Spleen (tissue), 11 donors: ENCODE data around the gene FXYD5. TPM values are rescaled to one million over a fixed set of nuclear protein-coding genes. Genes with fewer than 3 reads are reported as not detected.

ENCODE experiments used
- DNase-seq: peaks from one replicate; pipeline ENCODE4 v3.0.0-alpha.2; 2020
- H3K27ac ChIP-seq, 8 donors: fragments of 200-600 bp; sonication (generic) in 7 of 8; 1 replicate in 4 of 8; 2 replicates in 4 of 8; pipeline versions ENCODE4 v1.5.0 to v1.8.0; 2016 to 2021; ENCODE audit warnings: inconsistent platforms in 4 of 8, mild to moderate bottlenecking in 4 of 8, moderate library complexity in 1 of 8
- H3K27me3 ChIP-seq, 7 donors: fragments of 200-600 bp; sonication (generic) in 6 of 7; replicated peaks in 1 of 7; 1 replicate in 4 of 7; 2 replicates in 3 of 7; pipeline versions ENCODE4 v1.5.0 to v1.8.0; 2016 to 2021; ENCODE audit warnings: inconsistent platforms in 3 of 7, mild to moderate bottlenecking in 1 of 7
- H3K36me3 ChIP-seq, 6 donors: fragments of 200-600 bp; sonication (generic) in 5 of 6; 1 replicate in 4 of 6; 2 replicates in 2 of 6; pipeline versions ENCODE4 v1.5.0 to v1.8.0; 2016 to 2021; ENCODE audit warnings: inconsistent platforms in 2 of 6
- H3K4me1 ChIP-seq, 6 donors: fragments of 200-600 bp; sonication (generic) in 5 of 6; 1 replicate in 3 of 6; 2 replicates in 3 of 6; pipeline versions ENCODE4 v1.5.0 to v1.8.0; 2016 to 2021; ENCODE audit warnings: inconsistent platforms in 3 of 6
- H3K4me3 ChIP-seq, 8 donors: fragments of 200-600 bp; sonication (generic) in 7 of 8; 1 replicate in 4 of 8; 2 replicates in 4 of 8; pipeline versions ENCODE4 v1.5.0 to v1.8.0; 2016 to 2021; ENCODE audit warnings: inconsistent platforms in 4 of 8, mild to moderate bottlenecking in 4 of 8, moderate library complexity in 2 of 8
- H3K9me3 ChIP-seq, 8 donors: fragments of 200-600 bp; sonication (generic) in 7 of 8; 1 replicate in 4 of 8; 2 replicates in 4 of 8; pipeline versions ENCODE4 v1.5.0 to v1.8.0; 2016 to 2021; ENCODE audit warnings: inconsistent platforms in 4 of 8
- CTCF ChIP-seq, 11 experiments: fragments of 200-600 bp in 7 of 11; fragments of 450-650 bp in 4 of 11; sonication (generic) in 4 of 11; IDR thresholded peaks in 8 of 11; conservative IDR thresholded peaks in 3 of 11; 1 replicate in 7 of 11; 2 replicates in 4 of 11; pipeline versions ENCODE4 v1.4.0 to v1.8.0; 2016 to 2021; ENCODE audit warnings: antibody characterized with exemption in 11 of 11, inconsistent platforms in 4 of 11, mild to moderate bottlenecking in 1 of 11
- POLR2A ChIP-seq, 3 donors: fragments of 450-650 bp; IDR thresholded peaks; one replicate each; pipeline ENCODE4 v1.5.1; 2017; ENCODE audit warnings: antibody characterized with exemption in 3 of 3, mild to moderate bottlenecking in 1 of 3
- POLR2AphosphoS5 ChIP-seq, 3 donors: sonication (generic); formaldehyde crosslinking; IDR thresholded peaks; one replicate each; pipeline ENCODE4 v1.5.1; 2017; ENCODE audit warnings: antibody characterized with exemption in 3 of 3
- WGBS, 5 donors: extraction: QIAGEN DNeasy Blood & Tissue Kit in 3 of 5; methylation state at CpG; one replicate each; pipeline versions ENCODE4 v1.1.5 to v1.1.7; 2013 to 2018; 5-methylcytosine and 5-hydroxymethylcytosine counted together
- intact Hi-C: fragments of 100-400 bp; cut with DNase I; formaldehyde crosslinking; loops from one replicate; pipeline ENCODE4 v1.15.0; 2023; ENCODE audit warnings: low total_unique reads
- polyA plus RNA-seq, 3 donors: library from polyadenylated mRNA; stranded (reverse); fragments of 200-250 nt; gene quantifications; one replicate each; pipeline ENCODE4 v1.2.1, GENCODE V29; 2013
- total RNA-seq, 7 donors: library from RNA; depleted of rRNA in 3 of 7; stranded (reverse); fragments of >200 nt in 3 of 7; fragmentation: NEBNext Ultra II Directional in 4 of 7; extraction: Animal tissue kit (Norgen Biotek cat#: 25700) in 4 of 7; gene quantifications; one replicate each; pipeline versions ENCODE4 v1.1.0 to v1.2.1, GENCODE V29; 2016 to 2021
- donor health status: healthy with polysubstance abuse.
- donor health status: DM: no; HTN: no; CAD: no; lungs with moderate emphysema.
- donor health status: DM: no; HTN: no; CAD: no.
- donor health status: Bipolar disorder and iron deficiency.
- donor health status: healthy.
- donor health status: DM: no; HTN: no; CAD: no.
- donor health status: DM: yes; HTN: yes; CAD: no.

Gene FXYD5
- total and polyA plus RNA-seq, 10 donors = 132 to 235 (median 175) TPM

GRCh38 chr19:35118268-35119020 lies 36.1 kb upstream of the FXYD5 start:
- no peaks in the 10 kb centered on the region for H3K36me3 ChIP-seq
- WGBS, 5 donors = 58 to 81% (median 69%) methylated on average over 13 of the region's 13 CpGs
- TF ChIP-seq POLR2A (IDR thresholded peaks at IDR 0.05) (no peak), CTCF (IDR thresholded peaks at IDR 0.05 in 8 of 11, conservative IDR thresholded peaks at IDR 0.05 in 3 of 11) (no peak), POLR2AphosphoS5 (IDR thresholded peaks at IDR 0.05) (no peak)
- H3K27me3 ChIP-seq = peaks cover 0 to 10% (median 0%) of the 10 kb centered on the region in 7 donors
- peak overlapping the region in 6 of 8 donors; percentile 24 to 66 (median 47) for H3K27ac ChIP-seq
- H3K4me3 ChIP-seq = no peak overlapping the region
- intact Hi-C loops = no loop called here
- H3K4me1 ChIP-seq = peaks cover 6 to 62% (median 22%) of the 10 kb centered on the region in 6 donors
- no peak for DNase-seq
- H3K9me3 ChIP-seq = no peaks in the 10 kb centered on the region

DNA sequence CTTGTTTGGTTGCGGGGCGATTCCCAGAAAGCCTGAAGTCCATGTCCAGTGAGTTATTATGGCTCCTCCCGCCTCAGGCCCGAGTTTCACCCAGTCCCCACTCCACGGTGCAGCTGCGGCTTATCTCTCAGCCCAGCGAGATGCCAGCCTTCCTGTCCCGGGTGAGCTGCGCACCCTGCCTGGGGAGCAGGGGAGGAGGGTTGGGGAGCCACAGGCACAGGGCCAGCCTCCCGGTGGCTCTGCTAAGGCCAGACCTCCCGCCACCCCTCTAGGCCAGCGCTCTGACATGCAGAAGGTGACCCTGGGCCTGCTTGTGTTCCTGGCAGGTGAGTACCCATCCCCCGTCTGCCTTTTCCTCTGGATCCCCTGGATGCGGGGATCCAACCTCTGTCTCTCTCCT lies 35.4 kb upstream of the FXYD5 start:
- 34 to 55% (median 45%) methylated on average over 10 to 14 of the region's 14 CpGs for WGBS, 5 donors
- no peak for DNase-seq

GRCh38 chr19:35119578-35120155 lies 34.9 kb upstream of the FXYD5 start:
- peaks cover 7 to 66% (median 29%) of the 10 kb centered on the region in 6 donors for H3K4me1 ChIP-seq
- no peaks in the 10 kb centered on the region for H3K9me3 ChIP-seq
- TF ChIP-seq POLR2AphosphoS5 (IDR thresholded peaks at IDR 0.05) (no peak), POLR2A (IDR thresholded peaks at IDR 0.05) (no peak), CTCF (IDR thresholded peaks at IDR 0.05 in 8 of 11, conservative IDR thresholded peaks at IDR 0.05 in 3 of 11) (no peak)
- no peak overlapping the region for H3K4me3 ChIP-seq
- H3K27ac ChIP-seq = peak overlapping the region in 4 of 8 donors; percentile 24 to 66 (median 60)
- no peak for DNase-seq
- peaks cover 0 to 7% (median 0%) of the 10 kb centered on the region in 7 donors for H3K27me3 ChIP-seq
- WGBS, 5 donors = 64 to 83% (median 72%) methylated on average over 9 of the region's 9 CpGs
- no peaks in the 10 kb centered on the region for H3K36me3 ChIP-seq
- intact Hi-C loops = no loop called here

More for the DNA sequence above, 35.4 kb upstream of the FXYD5 start:
- H3K27me3 ChIP-seq = peaks cover 0 to 10% (median 0%) of the 10 kb centered on the region in 7 donors
- peak overlapping the region in 5 of 8 donors; percentile 24 to 66 (median 56) for H3K27ac ChIP-seq
- TF ChIP-seq POLR2A (IDR thresholded peaks at IDR 0.05) = no peak
- TF ChIP-seq POLR2AphosphoS5 (IDR thresholded peaks at IDR 0.05) = peak in 2 of 3 donors; percentile 37 to 44
- peaks cover 8 to 66% (median 29%) of the 10 kb centered on the region in 6 donors for H3K4me1 ChIP-seq
- intact Hi-C loops = no loop called here
- H3K4me3 ChIP-seq = no peak overlapping the region
- H3K36me3 ChIP-seq = no peaks in the 10 kb centered on the region
- H3K9me3 ChIP-seq = no peaks in the 10 kb centered on the region

- Histone ChIP-seq H3K9me3 (no peaks in the 10 kb centered on the region), H3K27me3 (no peaks in the 10 kb centered on the region), H3K27ac (peak overlapping the region in 2 of 8 donors; percentile 24 to 56), H3K4me3 (no peak overlapping the region), H3K36me3 (no peaks in the 10 kb centered on the region), H3K4me1 (peaks cover 9 to 66% (median 30%) of the 10 kb centered on the region in 6 donors)
- intact Hi-C loops = no loop called here
- 56 to 71% (median 66%) methylated on average over 7 of the region's 7 CpGs for WGBS, 5 donors
- no peak for DNase-seq
- TF ChIP-seq CTCF (IDR thresholded peaks at IDR 0.05 in 8 of 11, conservative IDR thresholded peaks at IDR 0.05 in 3 of 11) (no peak), POLR2AphosphoS5 (IDR thresholded peaks at IDR 0.05) (no peak)
Observed at GRCh38 chr19:35120492-35120891, 34.0 kb upstream of the FXYD5 start.
